Ovary (tissue), 9 donors: Measurements from ENCODE around the gene IFITM2. TPM values are rescaled to one million over a fixed set of nuclear protein-coding genes. Genes with fewer than 3 reads are reported as not detected.
A peak's percentile ranks its signal among the peaks of the same experiment; 100 is the strongest.
"Not testable (repeated sequence)": the region's sequence is repeated elsewhere in the genome, so short reads cannot be mapped to it uniquely, and the experiment has no call there.

Experiments used
- DNase-seq, 5 donors: peaks; one replicate each; pipeline ENCODE4 v3.0.0-alpha.2; 2019 to 2020
- H3K27ac ChIP-seq, 2 donors: fragments of 200-600 bp; one replicate each; pipeline versions ENCODE4 v1.5.1 to v1.8.0; 2019 to 2022
- H3K27me3 ChIP-seq: fragments of 200-600 bp; one replicate; pipeline ENCODE4 v1.8.0; 2022
- H3K36me3 ChIP-seq: fragments of 200-600 bp; sonication (generic); one replicate; pipeline ENCODE4 v1.5.1; 2019
- H3K4me1 ChIP-seq: one replicate; pipeline ENCODE4 v1.8.1; 2013; ENCODE audit warnings: mild to moderate bottlenecking, moderate library complexity; ENCODE audit not compliant: insufficient read depth
- H3K4me3 ChIP-seq: fragments of 200-600 bp; sonication (generic); one replicate; pipeline ENCODE4 v1.5.1; 2017
- H3K9me3 ChIP-seq, 2 donors: fragments of 200-600 bp in 1 of 2; sonication (generic) in 1 of 2; one replicate each; pipeline versions ENCODE4 v1.5.1 to v1.8.1; 2013 to 2019; ENCODE audit warnings: mild to moderate bottlenecking in 1 of 2, moderate library complexity in 1 of 2
- EP300 ChIP-seq: sonication (generic); formaldehyde crosslinking; IDR thresholded peaks from one replicate; pipeline ENCODE4 v1.6.1; 2017; ENCODE audit warnings: antibody characterized with exemption
- POLR2A ChIP-seq: fragments of 450-650 bp; IDR thresholded peaks from one replicate; pipeline ENCODE4 v1.6.1; 2017; ENCODE audit warnings: antibody characterized with exemption, mild to moderate bottlenecking, moderate library complexity
- WGBS, 3 donors: extraction: QIAGEN DNeasy Blood & Tissue Kit in 1 of 3; methylation state at CpG; one replicate each; pipeline versions ENCODE4 v1.1.5 to v1.1.7; 2013 to 2017; 5-methylcytosine and 5-hydroxymethylcytosine counted together
- intact Hi-C, 4 donors: fragments of 100-400 bp; cut with DNase I; formaldehyde crosslinking; loops; one replicate each; pipeline versions ENCODE4 v1.11.0 to v1.15.1; 2022 to 2023
- polyA plus RNA-seq, 2 donors: library from polyadenylated mRNA; stranded (reverse); fragments of 200-250 nt in 1 of 2; fragments of 350-450 nt in 1 of 2; fragmentation: Illumina TruSeq in 1 of 2; extraction: RNeasy Lipid Tissue Mini Kit (QIAGEN cat#74804) in 1 of 2; gene quantifications; one replicate each; pipeline ENCODE4 v1.2.3, GENCODE V29; 2013 to 2014
- total RNA-seq, 7 donors: library from RNA; depleted of rRNA in 2 of 7; stranded (reverse); fragments of >200 nt in 2 of 7; fragmentation: NEBNext Ultra II Directional in 3 of 7; extraction: Animal tissue kit (Norgen Biotek cat#: 25700) in 3 of 7; gene quantifications; one replicate each; pipeline versions ENCODE4 v1.1.0 to v1.2.4, GENCODE V29; 2016 to 2023
- TF ChIP-seq, protein P1 (sequence below), 3 donors: fragments of 450-650 bp in 2 of 3; fragments of 200-600 bp in 1 of 3; IDR thresholded peaks; one replicate each; pipeline versions ENCODE4 v1.5.1 to v1.8.0; 2016 to 2022; ENCODE audit warnings: antibody characterized with exemption in 3 of 3, mild to moderate bottlenecking in 1 of 3
- donor health status: DM: no; HTN: no; CAD: no; lungs with moderate emphysema.
- donor health status: DM: no; HTN: no; CAD: no.
- donor health status: Bipolar disorder and iron deficiency.
- donor health status: DM: yes; HTN: yes; CAD: no.
- donor health status: DM: no; HTN: no; CAD: no.
- donor health status: DM: yes; HTN: yes; CAD: no.

Gene IFITM2
- total and polyA plus RNA-seq, 9 donors, result 207 to 1,149 (median 546) TPM

DNA sequence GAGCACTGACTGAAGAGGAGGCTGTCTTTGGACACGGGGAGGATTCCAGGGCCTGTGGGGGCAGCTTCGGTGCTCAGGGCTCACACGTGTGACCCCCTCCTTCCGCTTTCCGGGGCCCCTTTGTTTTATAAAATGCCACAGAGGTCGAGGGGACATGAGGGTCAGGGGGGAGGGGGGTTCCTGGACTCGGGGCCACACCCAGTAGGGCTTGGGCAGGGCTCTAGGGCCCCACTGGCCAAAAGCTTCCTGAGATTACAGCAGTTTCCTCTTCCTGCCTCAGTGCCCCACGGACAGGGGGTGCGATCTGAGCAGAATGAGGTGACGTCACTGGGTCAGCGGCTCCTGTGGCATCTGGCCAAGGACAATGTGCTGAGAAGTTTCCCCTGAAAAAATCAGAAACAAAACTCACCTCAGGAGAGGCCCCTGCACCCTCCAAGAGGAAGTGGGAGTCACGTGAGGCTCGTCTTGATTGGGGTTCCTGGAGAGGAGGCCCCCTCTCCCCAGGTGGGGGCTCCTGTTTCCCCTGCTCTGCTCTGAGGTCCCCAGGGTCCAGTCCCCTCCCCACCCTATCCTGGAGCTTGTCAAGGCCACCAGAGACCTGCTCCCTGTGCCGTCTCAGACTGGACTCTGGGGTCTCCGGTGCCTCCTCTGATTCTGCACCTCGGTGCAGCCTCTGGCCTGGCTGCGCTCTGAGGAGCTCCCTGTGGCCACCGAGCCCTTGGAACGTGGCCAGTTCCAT is 19.4 kb downstream of the IFITM2 start:
- 12 to 18% (median 15%) methylated on average over 18 to 19 of the region's 19 CpGs for WGBS, 3 donors
- H3K4me3 ChIP-seq, result no peak overlapping the region
- peak overlapping the region; percentile 84 to 94 for H3K27ac ChIP-seq
- no peaks in the 10 kb centered on the region for H3K36me3 ChIP-seq
- H3K9me3 ChIP-seq, result no peaks in the 10 kb centered on the region
- TF ChIP-seq EP300, result no peak
- peak; percentile 14 for TF ChIP-seq POLR2A
- TF ChIP-seq, protein P1, sequence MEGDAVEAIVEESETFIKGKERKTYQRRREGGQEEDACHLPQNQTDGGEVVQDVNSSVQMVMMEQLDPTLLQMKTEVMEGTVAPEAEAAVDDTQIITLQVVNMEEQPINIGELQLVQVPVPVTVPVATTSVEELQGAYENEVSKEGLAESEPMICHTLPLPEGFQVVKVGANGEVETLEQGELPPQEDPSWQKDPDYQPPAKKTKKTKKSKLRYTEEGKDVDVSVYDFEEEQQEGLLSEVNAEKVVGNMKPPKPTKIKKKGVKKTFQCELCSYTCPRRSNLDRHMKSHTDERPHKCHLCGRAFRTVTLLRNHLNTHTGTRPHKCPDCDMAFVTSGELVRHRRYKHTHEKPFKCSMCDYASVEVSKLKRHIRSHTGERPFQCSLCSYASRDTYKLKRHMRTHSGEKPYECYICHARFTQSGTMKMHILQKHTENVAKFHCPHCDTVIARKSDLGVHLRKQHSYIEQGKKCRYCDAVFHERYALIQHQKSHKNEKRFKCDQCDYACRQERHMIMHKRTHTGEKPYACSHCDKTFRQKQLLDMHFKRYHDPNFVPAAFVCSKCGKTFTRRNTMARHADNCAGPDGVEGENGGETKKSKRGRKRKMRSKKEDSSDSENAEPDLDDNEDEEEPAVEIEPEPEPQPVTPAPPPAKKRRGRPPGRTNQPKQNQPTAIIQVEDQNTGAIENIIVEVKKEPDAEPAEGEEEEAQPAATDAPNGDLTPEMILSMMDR (IDR thresholded peaks at IDR 0.05), result no peak
- H3K27me3 ChIP-seq, result no peaks in the 10 kb centered on the region
- DNase-seq, result peak; percentile 86 to 93 (median 90)
- intact Hi-C loops, result no loop called here
- peaks cover 26% of the 10 kb centered on the region for H3K4me1 ChIP-seq

DNA sequence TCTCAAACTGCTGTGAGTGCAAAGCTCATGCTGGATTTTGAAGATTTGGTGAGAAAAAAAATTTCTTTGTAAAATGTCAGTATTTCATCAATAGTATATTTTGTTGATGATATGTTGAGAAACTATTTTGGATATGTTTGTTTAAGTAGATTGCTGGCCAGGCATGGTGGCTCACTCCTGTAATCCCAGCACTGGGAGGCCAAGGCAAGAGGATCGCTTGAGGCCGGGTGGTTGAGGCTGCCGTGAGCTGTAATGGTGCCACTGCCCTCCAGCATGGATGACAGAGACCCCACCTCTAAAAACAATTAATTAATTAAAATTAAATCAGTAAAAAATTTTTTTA is 19.9 kb downstream of the IFITM2 start:
- no peaks in the 10 kb centered on the region for H3K27me3 ChIP-seq
- 94 to 99% (median 98%) methylated on average over 3 of the region's 3 CpGs for WGBS, 3 donors
- peak overlapping the region; percentile 84 to 94 for H3K27ac ChIP-seq
- H3K4me1 ChIP-seq, result peaks cover 26% of the 10 kb centered on the region
- DNase-seq, result peak in 1 of 5 donors; percentile 28
- no peak overlapping the region for H3K4me3 ChIP-seq
- H3K9me3 ChIP-seq, result no peaks in the 10 kb centered on the region
- H3K36me3 ChIP-seq, result no peaks in the 10 kb centered on the region
- intact Hi-C loops, result no loop called here
- TF ChIP-seq, protein P1 (IDR thresholded peaks at IDR 0.05), result no peak
- TF ChIP-seq EP300 (no peak), POLR2A (no peak)

DNA sequence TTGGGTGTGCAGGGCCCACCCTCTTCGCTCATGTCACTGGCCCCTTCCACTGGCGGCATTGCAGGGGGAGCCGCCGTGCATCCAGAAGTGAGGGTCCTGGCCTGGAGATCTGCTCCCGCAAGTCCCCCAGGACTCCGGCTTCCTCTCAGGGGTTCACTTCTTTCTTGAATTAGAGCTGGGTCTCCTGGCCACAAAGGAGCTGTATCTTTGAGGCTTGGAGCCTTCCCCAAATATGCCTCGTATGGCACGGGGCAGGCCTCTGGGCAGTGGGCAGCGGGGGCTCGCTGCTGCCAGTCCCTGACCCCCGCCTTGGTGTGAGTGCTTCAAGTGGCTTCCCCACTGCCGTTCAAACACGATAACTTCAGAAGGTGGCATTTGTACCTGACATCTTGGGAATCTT is 20.4 kb downstream of the IFITM2 start:
- Histone ChIP-seq H3K36me3 (no peaks in the 10 kb centered on the region), H3K4me1 (peaks cover 26% of the 10 kb centered on the region), H3K4me3 (no peak overlapping the region), H3K27ac (peak overlapping the region in 1 of 2 donors; percentile 12), H3K9me3 (no peaks in the 10 kb centered on the region), H3K27me3 (no peaks in the 10 kb centered on the region)
- DNase-seq, result peak in 3 of 5 donors; percentile 20 to 46 (median 31)
- TF ChIP-seq EP300, result no peak
- intact Hi-C loops, result no loop called here
- WGBS, 3 donors, result 90 to 91% (median 90%) methylated on average over 13 of the region's 13 CpGs

DNA sequence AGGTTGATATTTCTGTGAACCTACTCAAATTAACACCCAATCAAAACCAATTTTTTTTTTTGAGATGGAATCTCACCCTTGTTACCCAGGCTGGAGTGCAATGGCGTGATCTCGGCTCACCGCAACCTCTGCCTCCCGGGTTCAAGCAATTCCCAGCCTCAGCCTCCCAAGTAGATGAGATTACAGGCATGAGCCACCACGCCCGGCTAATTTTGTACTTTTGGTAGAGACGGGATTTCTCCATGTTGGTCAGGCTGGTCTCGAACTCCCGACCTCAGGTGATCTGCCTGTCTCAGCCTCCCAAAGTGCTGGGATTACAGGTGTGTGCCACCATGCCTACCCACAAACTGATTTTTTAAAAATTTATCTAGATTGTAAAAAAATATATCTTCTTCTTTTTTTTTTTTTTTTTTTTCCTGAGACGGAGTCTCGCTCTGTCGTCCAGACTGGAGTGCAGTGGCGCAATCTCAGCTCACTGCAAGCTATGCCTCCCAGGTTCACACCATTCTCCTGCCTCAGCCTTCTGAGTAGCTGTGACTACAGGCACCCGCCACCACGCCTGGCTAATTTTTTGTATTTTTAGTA is 21.0 kb downstream of the IFITM2 start:
- intact Hi-C loops, result not testable (repeated sequence)
- H3K27ac ChIP-seq, result peak overlapping the region in 1 of 2 donors; percentile 12

DNA sequence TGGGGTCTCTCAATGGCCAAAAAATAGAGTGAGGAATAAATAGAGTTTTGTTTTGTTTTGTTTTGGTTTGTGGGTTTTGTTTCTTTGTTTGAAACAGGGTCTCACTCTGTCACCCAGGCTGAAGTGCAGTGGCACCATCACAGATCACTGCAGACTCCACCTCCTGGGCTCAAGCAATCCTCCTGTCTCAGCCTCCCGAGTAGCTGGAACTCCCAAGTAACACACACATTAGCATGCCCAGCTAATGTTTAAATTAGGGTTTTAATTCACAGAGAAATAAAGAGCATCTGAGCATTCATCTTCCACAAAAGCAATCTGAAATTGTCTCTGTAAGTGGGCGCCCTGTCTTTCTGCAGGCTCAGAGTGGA is 22.3 kb downstream of the IFITM2 start:
- intact Hi-C loops, result no loop called here
- Histone ChIP-seq H3K4me1 (peaks cover 20% of the 10 kb centered on the region), H3K9me3 (no peaks in the 10 kb centered on the region), H3K27ac (no peak overlapping the region), H3K4me3 (no peak overlapping the region), H3K27me3 (no peaks in the 10 kb centered on the region), H3K36me3 (no peaks in the 10 kb centered on the region)
- TF ChIP-seq, protein P1 (IDR thresholded peaks at IDR 0.05), result no peak
- TF ChIP-seq EP300, result no peak
- no peak for TF ChIP-seq POLR2A
- peak in 1 of 5 donors; percentile 23 for DNase-seq
- WGBS, 3 donors, result 92 to 94% (median 93%) methylated on average over 2 of the region's 2 CpGs

More for the DNA sequence above, 21.0 kb downstream of the IFITM2 start:
- not testable (repeated sequence) for H3K27me3 ChIP-seq, H3K4me3 ChIP-seq, H3K36me3 ChIP-seq, H3K9me3 ChIP-seq
- WGBS, 3 donors, result 86 to 93% (median 92%) methylated on average over 15 of the region's 15 CpGs
- H3K4me1 ChIP-seq, result peaks cover 26% of the 10 kb centered on the region
- peak in 3 of 5 donors; percentile 20 to 32 (median 26) for DNase-seq
